HEK293 (cell line): ENCODE data around the gene ENPEP.

Experiments used
- CTCF ChIA-PET: fragments of 350-600 bp; formaldehyde crosslinking; extraction: SDS; loops from one replicate; lab custom pipeline; 2021; ENCODE audit warnings: antibody characterized with exemption; lab: Yijun Ruan, JAX
- POLR2A ChIA-PET: fragments of 300-600 bp; formaldehyde crosslinking; extraction: SDS; loops from one replicate; lab custom pipeline; 2020; ENCODE audit warnings: antibody characterized with exemption, inconsistent platforms; lab: Yijun Ruan, JAX
- H3K27ac ChIP-seq: fragments of 200-500 bp; sonication (Bioruptor generic); 2 replicates; pipeline ENCODE4 v1.5.1; 2014; ENCODE audit warnings: low read depth, low read length, control low read depth, inconsistent platforms; ENCODE audit errors: extremely low read depth
- H3K36me3 ChIP-seq, 2 experiments: fragments of 200-500 bp in 1 of 2; sonication (Bioruptor generic) in 1 of 2; 1 replicate in 1 of 2; 2 replicates in 1 of 2; pipeline ENCODE4 v1.5.1; 2014 to 2017; ENCODE audit warnings: inconsistent platforms in 2 of 2, low read length in 2 of 2; ENCODE audit not compliant: control insufficient read depth in 2 of 2, insufficient read depth in 1 of 2
- H3K4me1 ChIP-seq: fragments of 200-500 bp; sonication (Bioruptor generic); 2 replicates; pipeline ENCODE4 v1.5.1; 2014; ENCODE audit warnings: mild to moderate bottlenecking, low read length, inconsistent platforms; ENCODE audit not compliant: control insufficient read depth, insufficient read depth
- H3K4me3 ChIP-seq: 2 replicates; pipeline ENCODE4 v1.5.1; 2011; ENCODE audit warnings: low read depth, mild to moderate bottlenecking, control low read depth, low read length, moderate library complexity
- H3K9me3 ChIP-seq: fragments of 200-500 bp; sonication (Bioruptor generic); 2 replicates; pipeline ENCODE4 v1.5.1; 2014; ENCODE audit warnings: low read depth, low read length, inconsistent platforms; ENCODE audit not compliant: control insufficient read depth, insufficient read depth
- HOXC10 ChIP-seq: sonication (generic); formaldehyde crosslinking; IDR thresholded peaks from 2 replicates; pipeline ENCODE4 v1.8.1; 2023; ENCODE audit warnings: mild to moderate bottlenecking, missing genetic modification reagents
- KLF16 ChIP-seq: fragments of 450-650 bp; formaldehyde crosslinking; IDR thresholded peaks from 2 replicates; pipeline ENCODE4 v1.5.1; 2017; ENCODE audit warnings: missing biosample characterization, missing genetic modification characterization
- KLF9 ChIP-seq: fragments of 450-650 bp; formaldehyde crosslinking; IDR thresholded peaks from 2 replicates; pipeline ENCODE4 v1.5.1; 2016; ENCODE audit warnings: missing biosample characterization, missing genetic modification characterization, low read depth
- OSR2 ChIP-seq: fragments of 450-650 bp; formaldehyde crosslinking; IDR thresholded peaks from 2 replicates; pipeline ENCODE4 v1.5.1; 2016; ENCODE audit warnings: missing biosample characterization, missing genetic modification characterization
- REPIN1 ChIP-seq: fragments of 450-650 bp; formaldehyde crosslinking; IDR thresholded peaks from 2 replicates; pipeline ENCODE4 v1.5.1; 2017; ENCODE audit warnings: missing biosample characterization, missing genetic modification characterization, low read depth
- SETDB1 ChIP-seq: IDR thresholded peaks from one replicate; pipeline ENCODE4 v1.6.1; 2017; ENCODE audit warnings: mild to moderate bottlenecking, low read length, moderate library complexity, mixed read lengths; ENCODE audit not compliant: insufficient read length
- ZBTB48 ChIP-seq: fragments of 450-650 bp; formaldehyde crosslinking; IDR thresholded peaks from 2 replicates; pipeline ENCODE4 v1.5.1; 2016; ENCODE audit warnings: missing biosample characterization, missing genetic modification characterization
- ZFP69B ChIP-seq: fragments of 450-650 bp; formaldehyde crosslinking; IDR thresholded peaks from 2 replicates; pipeline ENCODE4 v1.5.1; 2016; ENCODE audit warnings: missing biosample characterization, missing genetic modification characterization
- ZNF175 ChIP-seq: fragments of 450-650 bp; formaldehyde crosslinking; IDR thresholded peaks from 2 replicates; pipeline ENCODE4 v1.5.1; 2016; ENCODE audit warnings: missing biosample characterization, missing genetic modification characterization
- ZNF223 ChIP-seq: fragments of 450-650 bp; formaldehyde crosslinking; IDR thresholded peaks from 2 replicates; pipeline ENCODE4 v1.5.1; 2016; ENCODE audit warnings: missing biosample characterization, missing genetic modification characterization
- ZNF266 ChIP-seq: fragments of 450-650 bp; formaldehyde crosslinking; IDR thresholded peaks from 2 replicates; pipeline ENCODE4 v1.5.1; 2016; ENCODE audit warnings: missing biosample characterization, missing genetic modification characterization, low read depth
- ZNF510 ChIP-seq: fragments of 450-650 bp; formaldehyde crosslinking; IDR thresholded peaks from 2 replicates; pipeline ENCODE4 v1.5.1; 2018; ENCODE audit warnings: mild to moderate bottlenecking, missing genetic modification characterization, missing biosample characterization; ENCODE audit not compliant: insufficient replicate concordance
- ZNF530 ChIP-seq: fragments of 450-650 bp; formaldehyde crosslinking; IDR thresholded peaks from 2 replicates; pipeline ENCODE4 v1.5.1; 2016; ENCODE audit warnings: low read depth, missing biosample characterization, missing genetic modification characterization
- ZNF544 ChIP-seq: fragments of 450-650 bp; formaldehyde crosslinking; IDR thresholded peaks from 2 replicates; pipeline ENCODE4 v1.5.0; 2017; ENCODE audit warnings: missing biosample characterization, missing genetic modification characterization
- ZNF555 ChIP-seq: fragments of 450-650 bp; formaldehyde crosslinking; conservative IDR thresholded peaks from 2 replicates; pipeline ENCODE4 v1.5.1; 2017; ENCODE audit warnings: missing biosample characterization, mild to moderate bottlenecking, missing genetic modification characterization, inconsistent platforms
- ZNF585B ChIP-seq: fragments of 450-650 bp; formaldehyde crosslinking; IDR thresholded peaks from 2 replicates; pipeline ENCODE4 v1.5.1; 2016; ENCODE audit warnings: missing biosample characterization, missing genetic modification characterization
- ZNF610 ChIP-seq: fragments of 450-650 bp; formaldehyde crosslinking; IDR thresholded peaks from 2 replicates; pipeline ENCODE4 v1.5.1; 2016; ENCODE audit warnings: missing biosample characterization, missing genetic modification characterization, borderline replicate concordance
- ZNF707 ChIP-seq: fragments of 450-650 bp; formaldehyde crosslinking; IDR thresholded peaks from 2 replicates; pipeline ENCODE4 v1.5.1; 2016; ENCODE audit warnings: missing biosample characterization, missing genetic modification characterization
- ZNF792 ChIP-seq: fragments of 450-650 bp; formaldehyde crosslinking; IDR thresholded peaks from 2 replicates; pipeline ENCODE4 v1.5.1; 2016; ENCODE audit warnings: missing biosample characterization, missing genetic modification characterization
- TF ChIP-seq, protein P1 (sequence below): fragments of 450-650 bp; formaldehyde crosslinking; IDR thresholded peaks from 2 replicates; pipeline ENCODE4 v1.5.1; 2016; ENCODE audit warnings: missing biosample characterization, missing genetic modification characterization
- TF ChIP-seq, protein P2 (sequence below): fragments of 450-650 bp; formaldehyde crosslinking; IDR thresholded peaks from 2 replicates; pipeline ENCODE4 v1.5.1; 2017; ENCODE audit warnings: missing biosample characterization, missing genetic modification characterization
- TF ChIP-seq, protein P3 (sequence below): fragments of 450-650 bp; formaldehyde crosslinking; IDR thresholded peaks from 2 replicates; pipeline ENCODE4 v1.5.0; 2017; ENCODE audit warnings: missing biosample characterization, missing genetic modification characterization, borderline replicate concordance

ENPEP gene

DNA sequence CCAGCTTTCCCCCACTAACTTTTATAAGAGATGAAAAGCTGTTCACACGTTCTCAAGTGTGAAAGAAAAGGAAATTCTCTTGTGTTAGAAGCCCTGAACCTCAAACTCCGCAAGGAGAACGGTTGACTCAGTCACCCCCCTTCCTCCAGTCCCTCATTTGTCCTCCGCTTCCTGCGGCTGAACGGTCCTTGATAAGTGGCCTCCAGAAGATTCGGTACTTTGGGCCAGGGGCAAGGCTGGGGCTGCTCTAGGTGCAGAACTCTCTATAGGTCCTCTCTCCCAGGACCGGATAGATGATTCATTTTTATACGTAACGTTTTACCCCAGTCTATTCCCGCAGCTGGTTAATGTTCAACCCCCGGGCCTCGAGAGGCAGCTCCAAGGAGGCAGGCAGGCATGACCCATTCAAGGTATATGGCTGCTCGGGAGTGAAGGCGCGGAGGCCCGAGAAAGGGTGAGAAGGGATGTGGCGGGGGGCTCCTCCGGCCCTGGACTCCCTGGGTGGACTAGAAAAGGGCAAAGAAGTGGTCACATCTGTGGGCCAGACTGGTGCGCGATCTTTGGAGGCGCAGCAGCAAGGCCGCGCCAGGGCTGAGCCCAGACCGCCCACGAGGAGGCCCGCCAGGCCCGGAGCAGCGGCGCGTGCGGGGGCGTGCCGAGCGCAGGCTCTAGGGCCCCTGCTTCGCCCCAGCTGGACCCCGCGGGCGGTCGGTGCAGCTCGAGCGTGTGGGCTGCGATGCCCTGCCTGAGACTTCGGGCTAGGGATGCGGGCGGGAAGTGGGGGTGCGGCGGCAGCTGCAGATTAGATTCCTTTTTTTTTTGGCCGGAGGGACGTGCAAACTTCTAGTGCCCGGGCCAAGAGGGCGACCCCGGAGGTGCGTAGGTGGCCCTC lies 135.2 kb downstream of the ENPEP start (continued):
- TF ChIP-seq, protein P1, sequence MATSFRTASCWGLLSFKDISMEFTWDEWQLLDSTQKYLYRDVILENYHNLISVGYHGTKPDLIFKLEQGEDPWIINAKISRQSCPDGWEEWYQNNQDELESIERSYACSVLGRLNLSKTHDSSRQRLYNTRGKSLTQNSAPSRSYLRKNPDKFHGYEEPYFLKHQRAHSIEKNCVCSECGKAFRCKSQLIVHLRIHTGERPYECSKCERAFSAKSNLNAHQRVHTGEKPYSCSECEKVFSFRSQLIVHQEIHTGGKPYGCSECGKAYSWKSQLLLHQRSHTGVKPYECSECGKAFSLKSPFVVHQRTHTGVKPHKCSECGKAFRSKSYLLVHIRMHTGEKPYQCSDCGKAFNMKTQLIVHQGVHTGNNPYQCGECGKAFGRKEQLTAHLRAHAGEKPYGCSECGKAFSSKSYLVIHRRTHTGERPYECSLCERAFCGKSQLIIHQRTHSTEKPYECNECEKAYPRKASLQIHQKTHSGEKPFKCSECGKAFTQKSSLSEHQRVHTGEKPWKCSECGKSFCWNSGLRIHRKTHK = no peak
- TF ChIP-seq KLF16 (tag by site-specific recombination) = no peak
- no peak for TF ChIP-seq ZNF510 (tag by site-specific recombination)
- no peak for TF ChIP-seq ZNF792

DNA sequence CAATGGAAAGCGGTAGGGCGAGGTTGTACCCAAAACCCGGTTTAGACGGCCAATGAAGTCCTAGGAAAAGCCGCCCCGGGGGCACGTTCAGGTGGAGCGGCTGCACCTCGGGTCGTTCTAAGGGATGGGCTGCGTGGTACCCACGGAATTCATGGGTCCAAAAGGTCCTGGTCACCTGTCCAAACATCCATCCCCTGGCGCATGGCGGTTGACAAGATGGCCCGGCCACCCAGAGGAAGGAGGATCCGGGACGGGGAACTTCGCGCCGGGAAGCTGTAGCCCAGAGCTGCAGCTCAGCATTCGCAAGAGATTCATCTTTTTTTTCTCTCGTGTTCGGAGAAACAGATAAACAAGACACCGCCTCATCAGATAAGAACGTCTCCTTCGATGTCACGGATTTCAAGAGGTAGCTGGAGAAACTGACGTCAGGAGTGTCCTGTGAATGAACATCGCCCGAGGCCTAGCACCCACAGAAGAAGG lies 136.1 kb downstream of the ENPEP start:
- TF ChIP-seq ZNF530 (tag by site-specific recombination) (no peak), SETDB1 (no peak), ZNF175 (tag by site-specific recombination) (no peak), ZBTB48 (tag by site-specific recombination) (no peak), ZNF223 (no peak), ZNF555 (no peak), ZNF707 (tag by site-specific recombination) (no peak), ZNF544 (tag by site-specific recombination) (no peak), KLF9 (no peak), ZNF610 (tag by site-specific recombination) (no peak), OSR2 (tag by site-specific recombination) (no peak), HOXC10 (CRISPR knock-in tag) (no peak), REPIN1 (no peak), ZFP69B (tag by site-specific recombination) (no peak), ZNF585B (tag by site-specific recombination) (no peak), ZNF266 (tag by site-specific recombination) (no peak), ZNF510 (tag by site-specific recombination) (no peak)
- TF ChIP-seq, protein P2, sequence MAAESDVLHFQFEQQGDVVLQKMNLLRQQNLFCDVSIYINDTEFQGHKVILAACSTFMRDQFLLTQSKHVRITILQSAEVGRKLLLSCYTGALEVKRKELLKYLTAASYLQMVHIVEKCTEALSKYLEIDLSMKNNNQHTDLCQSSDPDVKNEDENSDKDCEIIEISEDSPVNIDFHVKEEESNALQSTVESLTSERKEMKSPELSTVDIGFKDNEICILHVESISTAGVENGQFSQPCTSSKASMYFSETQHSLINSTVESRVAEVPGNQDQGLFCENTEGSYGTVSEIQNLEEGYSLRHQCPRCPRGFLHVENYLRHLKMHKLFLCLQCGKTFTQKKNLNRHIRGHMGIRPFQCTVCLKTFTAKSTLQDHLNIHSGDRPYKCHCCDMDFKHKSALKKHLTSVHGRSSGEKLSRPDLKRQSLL (tag by site-specific recombination) = no peak
- TF ChIP-seq, protein P3, sequence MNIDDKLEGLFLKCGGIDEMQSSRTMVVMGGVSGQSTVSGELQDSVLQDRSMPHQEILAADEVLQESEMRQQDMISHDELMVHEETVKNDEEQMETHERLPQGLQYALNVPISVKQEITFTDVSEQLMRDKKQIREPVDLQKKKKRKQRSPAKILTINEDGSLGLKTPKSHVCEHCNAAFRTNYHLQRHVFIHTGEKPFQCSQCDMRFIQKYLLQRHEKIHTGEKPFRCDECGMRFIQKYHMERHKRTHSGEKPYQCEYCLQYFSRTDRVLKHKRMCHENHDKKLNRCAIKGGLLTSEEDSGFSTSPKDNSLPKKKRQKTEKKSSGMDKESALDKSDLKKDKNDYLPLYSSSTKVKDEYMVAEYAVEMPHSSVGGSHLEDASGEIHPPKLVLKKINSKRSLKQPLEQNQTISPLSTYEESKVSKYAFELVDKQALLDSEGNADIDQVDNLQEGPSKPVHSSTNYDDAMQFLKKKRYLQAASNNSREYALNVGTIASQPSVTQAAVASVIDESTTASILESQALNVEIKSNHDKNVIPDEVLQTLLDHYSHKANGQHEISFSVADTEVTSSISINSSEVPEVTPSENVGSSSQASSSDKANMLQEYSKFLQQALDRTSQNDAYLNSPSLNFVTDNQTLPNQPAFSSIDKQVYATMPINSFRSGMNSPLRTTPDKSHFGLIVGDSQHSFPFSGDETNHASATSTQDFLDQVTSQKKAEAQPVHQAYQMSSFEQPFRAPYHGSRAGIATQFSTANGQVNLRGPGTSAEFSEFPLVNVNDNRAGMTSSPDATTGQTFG (tag by site-specific recombination) = no peak
- TF ChIP-seq, all 188 proteins: peak for 0
- H3K4me3 ChIP-seq = no peak overlapping the region
- no peak overlapping the region for H3K27ac ChIP-seq
- H3K36me3 ChIP-seq = no peaks in the 10 kb centered on the region
- ChIA-PET POLR2A (no interaction called here), CTCF (no interaction called here)
- H3K4me1 ChIP-seq = no peaks in the 10 kb centered on the region
- no peaks in the 10 kb centered on the region for H3K9me3 ChIP-seq
